PC-9 (cell line): ENCODE data around the gene NEIL1. TPM values are rescaled to one million over a fixed set of nuclear protein-coding genes. Genes with fewer than 3 reads are reported as not detected.

Experiments used
- BruUV-seq: library from RNA; stranded (reverse); fragments of 400-500 nt; replicated peaks from 2 replicates; lab custom pipeline; 2021; lab: Mats Ljungman, UMichigan
- CTCF ChIA-PET: fragments of 300-600 bp; sonication (Branson Sonifier 250); formaldehyde crosslinking; loops from one replicate; lab custom pipeline; 2022; ENCODE audit warnings: antibody characterized with exemption; lab: Charles Lee
- POLR2A ChIA-PET: fragments of 300-600 bp; sonication (Branson Sonifier 250); formaldehyde crosslinking; loops from one replicate; lab custom pipeline; 2022; ENCODE audit warnings: antibody characterized with exemption; ENCODE audit not compliant: unreplicated experiment; lab: Charles Lee
- DNase-seq, 2 experiments: peaks; one replicate each; pipeline versions ENCODE4 v3.0.0 to v3.0.0-alpha.2; 2015 to 2022; ENCODE audit warnings: mixed read lengths in 1 of 2
- H2AFZ ChIP-seq: fragments of 200-600 bp; sonication (generic); 2 replicates; pipeline ENCODE4 v1.8.1; 2017; ENCODE audit warnings: antibody characterized with exemption
- H3F3A ChIP-seq: fragments of 200-600 bp; sonication (generic); 2 replicates; pipeline ENCODE4 v1.8.1; 2017; ENCODE audit warnings: antibody characterized with exemption, mild to moderate bottlenecking, low read depth; ENCODE audit not compliant: insufficient read depth
- H3K27ac ChIP-seq: fragments of 200-600 bp; sonication (generic); 2 replicates; pipeline ENCODE4 v1.6.1; 2016; ENCODE audit warnings: mixed run types
- H3K27me3 ChIP-seq: fragments of 200-600 bp; sonication (generic); 2 replicates; pipeline ENCODE4 v1.6.1; 2016; ENCODE audit warnings: low read depth, mixed run types; ENCODE audit not compliant: insufficient read depth
- H3K36me3 ChIP-seq: fragments of 200-600 bp; sonication (generic); 2 replicates; pipeline ENCODE4 v1.6.1; 2016; ENCODE audit warnings: low read depth, mixed run types
- H3K4me1 ChIP-seq: fragments of 200-600 bp; sonication (generic); replicated peaks from 2 replicates; pipeline ENCODE4 v1.6.1; 2016; ENCODE audit warnings: mixed run types; ENCODE audit not compliant: insufficient read depth
- H3K4me2 ChIP-seq: fragments of 200-600 bp; sonication (generic); 2 replicates; pipeline ENCODE4 v1.6.1; 2017; ENCODE audit warnings: mixed run types
- H3K4me3 ChIP-seq: fragments of 200-600 bp; sonication (generic); 2 replicates; pipeline ENCODE4 v1.6.1; 2016; ENCODE audit warnings: mixed run types
- H3K79me2 ChIP-seq: fragments of 200-600 bp; sonication (generic); 2 replicates; pipeline ENCODE4 v1.6.1; 2017; ENCODE audit warnings: low read depth, mixed run types
- H3K9me2 ChIP-seq: fragments of 200-600 bp; sonication (generic); 2 replicates; pipeline ENCODE4 v1.8.1; 2017; ENCODE audit warnings: mild to moderate bottlenecking; ENCODE audit not compliant: insufficient read depth
- H3K9me3 ChIP-seq: fragments of 200-600 bp; sonication (generic); 2 replicates; pipeline ENCODE4 v1.8.1; 2016; ENCODE audit warnings: low read depth; ENCODE audit not compliant: insufficient read depth
- H4K20me1 ChIP-seq: fragments of 200-600 bp; sonication (generic); 2 replicates; pipeline ENCODE4 v1.8.1; 2017; ENCODE audit not compliant: insufficient read depth
- EZH2 ChIP-seq: fragments of 200-600 bp; sonication (generic); IDR thresholded peaks from 2 replicates; pipeline ENCODE4 v1.8.0; 2017; ENCODE audit warnings: antibody characterized with exemption, low read depth
- intact Hi-C: fragments of 100-400 bp; cut with micrococcal nuclease; formaldehyde crosslinking; loops from one replicate; pipeline ENCODE4 v1.10.0; 2022; ENCODE audit not compliant: unreplicated experiment
- total RNA-seq: library from RNA; stranded (reverse); gene quantifications from 2 replicates; pipeline ENCODE4 v1.2.3, GENCODE V29; 2021
- TF ChIP-seq, protein P1 (sequence below): fragments of 200-600 bp; sonication (generic); conservative IDR thresholded peaks from 2 replicates; pipeline ENCODE4 v1.6.1; 2017; ENCODE audit warnings: mixed run types, antibody characterized with exemption, mild to moderate bottlenecking, moderate library complexity

NEIL1 gene
- total RNA-seq, 1 experiment from 2014 or later, result 21.3 TPM

DNA sequence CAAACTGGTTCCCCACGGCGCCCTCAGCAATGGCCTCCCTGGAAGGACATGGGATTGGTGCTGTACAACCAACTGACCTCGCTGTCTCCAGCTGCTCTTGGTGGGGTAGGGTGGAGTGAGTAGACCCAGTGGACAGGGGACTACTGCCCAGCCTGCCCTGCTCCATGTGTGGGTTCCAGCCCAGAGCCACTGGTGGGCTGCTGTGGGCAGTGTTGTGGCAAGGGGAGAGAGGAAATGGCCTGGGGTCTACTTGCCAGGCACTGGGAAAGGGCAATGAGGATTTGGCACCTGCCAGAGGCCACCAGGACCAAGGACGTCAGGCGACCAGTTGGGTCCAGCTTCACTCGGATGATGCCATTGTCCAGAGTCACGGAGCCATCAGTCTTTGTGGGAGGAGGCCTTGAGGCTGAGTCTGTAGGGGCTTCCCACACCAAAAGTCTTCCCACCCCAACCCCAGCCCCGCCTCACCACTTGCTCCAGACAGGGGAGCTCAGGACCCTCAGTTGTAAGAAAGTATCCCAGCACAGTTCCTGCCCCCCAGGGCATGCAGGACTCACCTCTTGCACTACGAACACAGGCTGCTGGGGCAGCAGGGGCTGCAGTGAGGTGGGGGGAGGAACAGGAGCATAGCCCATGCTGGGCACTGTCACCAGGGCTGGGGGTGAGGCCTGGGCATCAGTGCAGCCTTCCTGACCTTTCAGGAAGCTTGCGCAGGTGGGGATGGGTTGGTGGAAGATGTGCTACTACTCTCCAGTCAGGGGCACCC lies 12.1 kb downstream of the NEIL1 start:
- TF ChIP-seq, protein P1, sequence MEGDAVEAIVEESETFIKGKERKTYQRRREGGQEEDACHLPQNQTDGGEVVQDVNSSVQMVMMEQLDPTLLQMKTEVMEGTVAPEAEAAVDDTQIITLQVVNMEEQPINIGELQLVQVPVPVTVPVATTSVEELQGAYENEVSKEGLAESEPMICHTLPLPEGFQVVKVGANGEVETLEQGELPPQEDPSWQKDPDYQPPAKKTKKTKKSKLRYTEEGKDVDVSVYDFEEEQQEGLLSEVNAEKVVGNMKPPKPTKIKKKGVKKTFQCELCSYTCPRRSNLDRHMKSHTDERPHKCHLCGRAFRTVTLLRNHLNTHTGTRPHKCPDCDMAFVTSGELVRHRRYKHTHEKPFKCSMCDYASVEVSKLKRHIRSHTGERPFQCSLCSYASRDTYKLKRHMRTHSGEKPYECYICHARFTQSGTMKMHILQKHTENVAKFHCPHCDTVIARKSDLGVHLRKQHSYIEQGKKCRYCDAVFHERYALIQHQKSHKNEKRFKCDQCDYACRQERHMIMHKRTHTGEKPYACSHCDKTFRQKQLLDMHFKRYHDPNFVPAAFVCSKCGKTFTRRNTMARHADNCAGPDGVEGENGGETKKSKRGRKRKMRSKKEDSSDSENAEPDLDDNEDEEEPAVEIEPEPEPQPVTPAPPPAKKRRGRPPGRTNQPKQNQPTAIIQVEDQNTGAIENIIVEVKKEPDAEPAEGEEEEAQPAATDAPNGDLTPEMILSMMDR, result no peak
- no peak for TF ChIP-seq EZH2
- no peak overlapping the region for H3K4me2 ChIP-seq
- DNase-seq, result no peak
- no peaks in the 10 kb centered on the region for H3K27me3 ChIP-seq
- H3F3A ChIP-seq, result no peaks in the 10 kb centered on the region
- no peak overlapping the region for H3K4me3 ChIP-seq
- ChIA-PET POLR2A (no interaction called here), CTCF (interaction anchor here (0.7 kb wide), 1 partner anchor 302 kb away, joined by 3 read pairs; no protein-coding TSS in a partner anchor)
- H3K9me3 ChIP-seq, result no peaks in the 10 kb centered on the region
- H3K4me1 ChIP-seq, result no peaks in the 10 kb centered on the region
- no TSS peak for BruUV-seq
- intact Hi-C loops, result no loop called here
- no peak overlapping the region for H3K27ac ChIP-seq
- H4K20me1 ChIP-seq, result no peaks in the 10 kb centered on the region
- H3K36me3 ChIP-seq, result no peaks in the 10 kb centered on the region
- no peaks in the 10 kb centered on the region for H3K79me2 ChIP-seq
- no peaks in the 10 kb centered on the region for H3K9me2 ChIP-seq
- no peak overlapping the region for H2AFZ ChIP-seq

DNA sequence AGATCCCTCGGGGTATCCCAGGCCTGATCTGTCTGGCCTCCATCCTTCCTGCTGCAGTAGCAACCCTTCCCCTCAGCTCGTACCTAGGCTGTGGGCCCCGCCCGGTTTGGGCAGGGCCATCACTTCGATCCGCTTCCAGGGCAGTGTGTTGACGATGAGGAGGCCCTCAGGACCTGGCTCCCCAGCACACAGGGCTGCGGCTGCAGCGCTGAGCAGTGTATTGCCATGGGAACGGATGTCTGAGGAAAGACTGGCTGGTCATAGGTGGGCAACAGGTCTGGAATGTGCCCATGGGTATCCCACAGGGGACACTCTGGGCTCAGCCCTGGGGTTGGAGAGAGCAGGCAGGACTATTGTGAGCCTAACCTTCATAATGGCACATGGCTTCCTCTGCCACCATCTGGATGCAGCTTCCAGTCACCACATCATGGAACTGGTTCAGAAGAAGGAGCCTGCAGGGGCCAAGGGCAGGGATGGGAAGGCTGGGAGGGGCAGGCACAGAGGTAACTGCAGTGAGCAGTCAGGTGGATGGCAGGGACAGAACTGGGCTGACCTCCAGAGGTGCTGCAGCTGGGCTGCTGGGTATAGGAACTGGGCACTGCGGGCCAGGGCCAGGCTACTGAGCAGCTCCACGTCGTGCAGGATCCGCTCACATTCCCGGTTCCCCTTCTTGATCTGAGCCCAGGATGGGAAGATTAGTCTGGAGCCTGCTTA lies 12.9 kb downstream of the NEIL1 start:
- Histone ChIP-seq H3K4me2 (no peak overlapping the region), H3K4me3 (no peak overlapping the region), H4K20me1 (no peaks in the 10 kb centered on the region), H3K27me3 (no peaks in the 10 kb centered on the region), H3K27ac (no peak overlapping the region), H3K4me1 (no peaks in the 10 kb centered on the region), H3K9me2 (no peaks in the 10 kb centered on the region), H3K36me3 (no peaks in the 10 kb centered on the region), H3K9me3 (no peaks in the 10 kb centered on the region), H2AFZ (no peak overlapping the region), H3F3A (no peaks in the 10 kb centered on the region), H3K79me2 (no peaks in the 10 kb centered on the region)
- TF ChIP-seq EZH2, result no peak
- TF ChIP-seq, protein P1, result no peak
- CTCF ChIA-PET, result interaction anchor here (0.7 kb wide), 1 partner anchor 301 kb away, joined by 3 read pairs; no protein-coding TSS in a partner anchor
- no peak for DNase-seq
- intact Hi-C loops, result no loop called here
- BruUV-seq, result no TSS peak
- POLR2A ChIA-PET, result interaction anchor here (0.6 kb wide), 1 partner anchor 17 kb away, joined by 3 read pairs; no protein-coding TSS in a partner anchor

DNA sequence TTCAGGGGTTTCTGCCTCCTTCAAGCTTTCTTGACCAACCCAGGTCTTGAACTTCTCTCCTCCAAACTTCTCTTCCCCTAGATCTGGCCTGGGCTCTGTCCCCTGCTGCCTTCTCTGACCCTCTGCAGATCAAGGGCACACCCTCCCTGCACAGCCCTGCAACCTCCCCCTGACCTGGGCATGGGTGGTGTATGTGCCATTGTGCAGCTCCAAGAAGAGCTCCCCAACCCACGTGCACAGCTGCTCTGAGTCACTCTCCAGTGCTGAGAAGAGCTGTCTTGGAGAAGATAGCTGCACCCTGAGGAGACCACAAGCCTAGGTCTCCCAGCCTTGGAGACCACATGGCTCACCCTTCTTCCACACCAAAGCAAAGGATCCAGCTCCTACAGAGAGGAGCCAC lies 13.6 kb downstream of the NEIL1 start:
- intact Hi-C loops, result no loop called here
- Histone ChIP-seq H3K9me2 (no peaks in the 10 kb centered on the region), H3K27ac (no peak overlapping the region), H3K36me3 (no peaks in the 10 kb centered on the region), H3K4me3 (no peak overlapping the region), H3K4me2 (no peak overlapping the region), H3K9me3 (no peaks in the 10 kb centered on the region), H3K79me2 (no peaks in the 10 kb centered on the region), H3K27me3 (no peaks in the 10 kb centered on the region), H3K4me1 (no peaks in the 10 kb centered on the region), H3F3A (no peaks in the 10 kb centered on the region), H2AFZ (no peak overlapping the region), H4K20me1 (no peaks in the 10 kb centered on the region)
- CTCF ChIA-PET, result no interaction called here
- no peak for DNase-seq
- POLR2A ChIA-PET, result interaction anchor here (0.6 kb wide), 1 partner anchor 18 kb away, joined by 3 read pairs; no protein-coding TSS in a partner anchor
- BruUV-seq, result no TSS peak
- TF ChIP-seq, protein P1, result no peak
- TF ChIP-seq EZH2, result no peak
